ENCODE data around the gene UNC13D. TPM values are rescaled to one million over a fixed set of nuclear protein-coding genes. Genes with fewer than 3 reads are reported as not detected.
"Not testable (repeated sequence)": the region's sequence is repeated elsewhere in the genome, so short reads cannot be mapped to it uniquely, and the experiment has no call there.

UNC13D gene
- polyA plus RNA-seq, 1 donor from 2014 or later = 1.2 TPM

- no peak overlapping the region for H3K4me3 ChIP-seq (ENCODE audit: low read length)
- H3F3A ChIP-seq (ENCODE audit: insufficient read depth, low read length, poor library complexity, severe bottlenecking) = no peaks in the 10 kb centered on the region
- no peaks in the 10 kb centered on the region for H3K9me3 ChIP-seq (ENCODE audit: low read length)
- no peaks in the 10 kb centered on the region for H3K36me3 ChIP-seq (ENCODE audit: insufficient read depth, low read length)
- H3K79me2 ChIP-seq (replicated peaks; ENCODE audit: insufficient read depth, low read length) = no peaks in the 10 kb centered on the region
- no peak overlapping the region for H3K4me2 ChIP-seq (ENCODE audit: low read length)
- H3K27ac ChIP-seq (ENCODE audit: low read length) = no peak overlapping the region
- no peak overlapping the region for H2AFZ ChIP-seq (ENCODE audit: low read depth, low read length)
- TF ChIP-seq MXI1 (conservative IDR thresholded peaks at IDR 0.05; ENCODE audit: poor library complexity, severe bottlenecking) (no peak), REST (IDR thresholded peaks at IDR 0.05; ENCODE audit: borderline replicate concordance) (no peak), CTCF (IDR thresholded peaks at IDR 0.05; ENCODE audit: poor library complexity, severe bottlenecking) (no peak), SMC3 (conservative IDR thresholded peaks at IDR 0.05; ENCODE audit: poor library complexity) (no peak), EZH2 (IDR thresholded peaks at IDR 0.05; ENCODE audit: borderline replicate concordance, insufficient read depth, low read length, poor library complexity, severe bottlenecking) (no peak), RAD21 (conservative IDR thresholded peaks at IDR 0.05) (no peak), EP300 (conservative IDR thresholded peaks at IDR 0.05; ENCODE audit: poor library complexity, severe bottlenecking) (no peak), POLR2AphosphoS5 (IDR thresholded peaks at IDR 0.05) (no peak), TAF1 (IDR thresholded peaks at IDR 0.05; ENCODE audit: low read depth) (no peak)
- no peaks in the 10 kb centered on the region for H3K27me3 ChIP-seq (ENCODE audit: insufficient read depth, low read depth, low read length)
- H3K9ac ChIP-seq (ENCODE audit: low read length) = no peak overlapping the region
- no peaks in the 10 kb centered on the region for H4K20me1 ChIP-seq (ENCODE audit: insufficient read depth)
- no peaks in the 10 kb centered on the region for H3K9me2 ChIP-seq (ENCODE audit: insufficient read depth, low read length)
Measured at GRCh38 chr17:75888484-75888883, 44.3 kb upstream of the UNC13D start.

GRCh38 chr17:75885860-75886259, 41.7 kb upstream of the UNC13D start:
- H3K27ac ChIP-seq (ENCODE audit: low read length); H3K4me2 ChIP-seq (ENCODE audit: low read length); H2AFZ ChIP-seq (ENCODE audit: low read depth, low read length); H3K9ac ChIP-seq (ENCODE audit: low read length); H3K36me3 ChIP-seq (ENCODE audit: insufficient read depth, low read length); H3K9me2 ChIP-seq (ENCODE audit: insufficient read depth, low read length); H3K27me3 ChIP-seq (ENCODE audit: insufficient read depth, low read depth, low read length); H3F3A ChIP-seq (ENCODE audit: insufficient read depth, low read length, poor library complexity, severe bottlenecking); H3K9me3 ChIP-seq (ENCODE audit: low read length); H3K4me3 ChIP-seq (ENCODE audit: low read length); H4K20me1 ChIP-seq (ENCODE audit: insufficient read depth); H3K79me2 ChIP-seq (replicated peaks; ENCODE audit: insufficient read depth, low read length): not testable (repeated sequence)

GRCh38 chr17:75885431-75885830, 41.2 kb upstream of the UNC13D start:
- Histone ChIP-seq H3K9me3 (ENCODE audit: low read length) (no peaks in the 10 kb centered on the region), H3K79me2 (replicated peaks; ENCODE audit: insufficient read depth, low read length) (no peaks in the 10 kb centered on the region), H3K27me3 (ENCODE audit: insufficient read depth, low read depth, low read length) (peaks cover 3% of the 10 kb centered on the region), H3K9ac (ENCODE audit: low read length) (no peak overlapping the region), H3K36me3 (ENCODE audit: insufficient read depth, low read length) (no peaks in the 10 kb centered on the region), H3K27ac (ENCODE audit: low read length) (no peak overlapping the region), H3K4me3 (ENCODE audit: low read length) (no peak overlapping the region), H3K9me2 (ENCODE audit: insufficient read depth, low read length) (no peaks in the 10 kb centered on the region), H3F3A (ENCODE audit: insufficient read depth, low read length, poor library complexity, severe bottlenecking) (no peaks in the 10 kb centered on the region), H3K4me2 (ENCODE audit: low read length) (no peak overlapping the region), H4K20me1 (ENCODE audit: insufficient read depth) (no peaks in the 10 kb centered on the region), H2AFZ (ENCODE audit: low read depth, low read length) (no peak overlapping the region)
- TF ChIP-seq CTCF (IDR thresholded peaks at IDR 0.05; ENCODE audit: poor library complexity, severe bottlenecking) = no peak
- TF ChIP-seq EZH2 (IDR thresholded peaks at IDR 0.05; ENCODE audit: borderline replicate concordance, insufficient read depth, low read length, poor library complexity, severe bottlenecking) = no peak
- no peak for TF ChIP-seq POLR2AphosphoS5 (IDR thresholded peaks at IDR 0.05)
- no peak for TF ChIP-seq REST (IDR thresholded peaks at IDR 0.05; ENCODE audit: borderline replicate concordance)
